ENCODE data around the gene ANG.
"Not testable (repeated sequence)": the region's sequence is repeated elsewhere in the genome, so short reads cannot be mapped to it uniquely, and the experiment has no call there.

The ANG gene

DNA sequence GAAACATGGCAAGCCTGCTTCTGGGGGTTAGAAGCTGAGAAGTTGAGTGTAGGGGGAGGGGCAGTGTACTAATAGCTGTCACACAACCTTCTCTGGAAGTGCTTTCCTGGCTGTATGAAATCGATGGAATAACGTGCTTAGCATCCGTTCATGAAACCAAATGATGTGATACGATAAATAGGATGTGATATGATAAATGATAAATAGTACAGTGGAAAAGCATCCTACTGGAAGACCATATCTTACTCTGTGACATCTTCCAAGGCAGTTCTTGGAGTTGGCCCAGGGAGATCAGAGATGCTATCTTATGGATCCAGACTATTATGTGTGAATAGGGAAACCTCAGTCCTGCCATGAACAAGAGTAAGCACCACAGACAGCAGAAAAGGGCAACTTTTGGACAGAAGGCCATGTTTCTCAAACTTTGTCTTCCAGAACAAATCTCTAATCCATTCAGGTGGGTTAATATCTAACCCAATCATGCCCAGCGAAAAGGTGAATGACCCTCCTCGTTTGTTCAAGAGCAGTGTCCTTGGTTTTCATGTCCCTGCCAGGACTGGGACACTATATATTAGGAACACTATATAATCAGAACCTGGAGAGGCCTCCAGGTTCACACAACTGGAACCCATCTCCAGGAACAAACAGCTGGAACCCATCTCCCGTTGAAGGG, at the start of gene ANG:
ANG (plus strand) TSS at position 598 of the 673 bp plus-strand sequence. CDS start 4,801 bp downstream, outside the sequence.
- no peak for DNase-seq

DNA sequence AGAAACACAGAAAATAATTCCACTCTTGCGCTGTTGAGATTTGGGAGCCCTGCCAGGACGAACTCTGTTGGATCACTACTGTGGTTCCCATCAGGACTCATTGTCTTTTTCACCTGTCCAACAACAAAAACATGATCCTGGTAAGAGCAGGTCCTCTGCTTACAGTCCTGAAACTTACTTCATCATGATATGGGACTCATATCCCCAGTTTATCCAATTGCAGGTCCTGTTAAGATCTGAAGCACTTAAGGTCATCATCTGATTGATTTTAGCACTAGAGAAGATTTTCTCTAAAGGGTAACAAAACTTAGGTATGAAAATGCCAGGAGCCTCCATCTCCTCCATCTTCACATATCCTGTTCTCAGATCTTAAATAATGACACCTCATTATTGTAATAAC, 47.0 kb upstream of the ANG start, which contains the start of gene OR6S1:
OR6S1 (minus strand) TSS at position 101 of the 400 bp plus-strand sequence; CDS start at position 101, 0 bp downstream.
- DNase-seq = no peak

DNA sequence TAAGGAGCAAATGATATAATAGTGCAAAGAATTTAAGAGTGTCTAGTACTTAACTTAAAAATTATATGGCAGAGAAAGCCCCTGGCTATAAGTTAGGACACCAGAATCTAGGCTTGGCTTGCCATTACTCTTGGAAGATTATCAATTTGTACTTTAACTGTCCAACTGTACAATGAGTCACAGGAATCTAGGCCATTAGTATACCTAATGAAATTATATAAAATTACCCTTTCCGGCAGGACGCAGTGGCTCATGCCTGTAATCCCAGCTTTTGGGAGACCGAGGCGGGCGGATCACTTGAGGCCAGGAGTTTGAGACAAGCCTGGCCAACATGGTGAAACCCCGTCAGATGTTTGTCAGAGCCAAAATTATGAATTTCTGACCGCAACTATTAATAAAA, 46.4 kb upstream of the ANG start:
- DNase-seq = no peak

DNA sequence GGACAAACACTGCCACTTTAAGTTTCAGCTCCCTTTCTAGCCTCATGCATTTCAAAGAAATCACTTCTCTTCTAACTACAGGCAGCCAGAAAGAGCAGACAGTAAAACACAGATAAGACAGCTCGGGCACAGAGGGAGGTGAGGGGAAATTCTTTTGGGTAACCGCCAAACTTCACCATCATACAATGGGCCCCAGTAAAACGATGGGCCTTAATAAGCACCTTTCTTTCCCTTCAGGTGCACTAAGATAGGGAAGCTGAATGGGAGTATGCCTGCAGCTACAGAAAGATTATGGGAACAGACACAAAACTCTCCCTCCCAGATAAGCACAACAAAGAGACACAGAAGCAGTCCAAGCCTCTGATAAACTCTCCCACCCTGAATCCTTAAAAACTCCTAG, 45.8 kb upstream of the ANG start:
- not testable (repeated sequence) for DNase-seq

DNA sequence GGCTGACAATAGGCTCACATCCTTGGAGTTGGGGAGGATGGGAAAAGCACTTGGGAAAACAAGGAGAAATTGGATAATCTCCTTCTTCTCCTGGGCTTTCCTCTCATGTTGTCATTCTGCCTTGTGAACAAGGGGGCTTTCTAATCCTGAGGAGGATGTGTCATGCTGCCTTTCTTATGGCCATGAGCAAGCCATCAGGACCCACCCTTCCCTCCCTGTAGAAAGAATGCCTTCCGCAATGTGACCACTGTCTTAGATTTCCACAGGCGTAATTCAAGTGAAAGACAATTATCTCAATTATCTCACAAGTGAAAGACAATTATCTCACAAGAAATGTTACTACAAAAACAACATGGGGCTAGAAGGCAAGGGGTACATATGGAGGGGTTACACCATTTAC, 44.0 kb upstream of the ANG start:
- DNase-seq = no peak

DNA sequence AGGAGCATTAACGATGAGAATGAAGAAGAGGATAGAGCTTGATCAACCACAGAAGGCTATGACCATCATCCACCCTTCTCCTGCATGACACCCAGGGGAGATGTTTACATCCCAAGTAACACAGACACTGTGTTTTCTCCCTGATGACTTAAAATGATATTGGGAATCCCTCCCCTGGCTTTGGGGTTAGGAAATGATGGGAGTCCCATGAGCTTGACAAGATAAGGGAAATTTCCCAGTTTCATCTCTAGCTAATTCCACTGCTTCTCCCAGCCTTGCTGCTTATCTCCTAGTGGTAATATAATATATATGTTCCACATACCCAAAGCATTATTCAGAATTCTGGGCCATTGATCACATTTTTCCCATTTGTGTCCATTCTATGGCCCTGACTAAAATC, 43.1 kb upstream of the ANG start:
- no peak for DNase-seq

DNA sequence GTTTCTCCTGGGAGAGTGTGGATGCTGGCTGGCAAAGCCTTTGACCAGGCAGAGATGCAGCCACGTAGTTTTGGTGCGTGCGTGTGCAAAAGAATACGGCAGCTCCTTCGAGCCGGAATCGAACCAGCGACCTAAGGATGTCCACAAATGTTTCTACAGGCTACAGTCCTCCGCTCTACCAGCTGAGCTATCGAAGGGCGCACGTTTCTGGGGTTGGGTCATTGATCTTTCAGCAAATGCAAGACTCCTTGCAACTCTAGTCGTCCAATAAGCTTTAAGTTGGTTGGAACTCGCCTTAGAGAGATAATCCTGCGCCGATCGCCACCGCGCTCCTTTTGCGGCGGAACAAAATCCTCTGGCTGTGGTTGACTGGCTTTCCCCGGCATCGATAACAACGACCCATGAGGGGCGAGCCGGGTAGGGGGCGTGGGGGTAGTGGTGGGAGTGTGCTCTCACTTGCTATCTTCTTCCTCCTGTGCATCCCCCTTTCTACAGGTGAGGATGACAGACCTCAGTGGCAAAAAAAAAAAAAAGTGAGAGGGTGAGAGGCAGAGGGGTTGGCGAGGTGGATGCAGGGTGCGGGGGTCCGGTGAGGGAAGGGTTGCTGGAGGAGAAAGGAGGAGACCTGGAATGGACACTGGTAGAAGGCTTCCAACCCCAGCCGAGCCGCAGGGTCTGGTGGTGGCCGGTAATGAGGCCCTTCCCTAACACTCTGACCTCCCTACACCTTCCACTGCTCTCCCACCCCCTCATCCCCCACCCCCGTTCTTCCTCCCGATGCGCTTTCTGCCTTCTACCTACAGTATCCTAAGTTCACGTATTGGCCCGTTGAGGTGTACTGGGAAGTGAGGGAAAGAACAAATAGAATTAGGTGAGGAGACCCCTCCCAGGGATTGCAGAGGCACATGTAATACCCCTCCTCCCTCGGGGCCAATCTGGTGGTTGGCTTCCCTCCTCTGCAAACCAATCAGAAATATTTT, 35.3 kb upstream of the ANG start:
- DNase-seq = no peak

DNA sequence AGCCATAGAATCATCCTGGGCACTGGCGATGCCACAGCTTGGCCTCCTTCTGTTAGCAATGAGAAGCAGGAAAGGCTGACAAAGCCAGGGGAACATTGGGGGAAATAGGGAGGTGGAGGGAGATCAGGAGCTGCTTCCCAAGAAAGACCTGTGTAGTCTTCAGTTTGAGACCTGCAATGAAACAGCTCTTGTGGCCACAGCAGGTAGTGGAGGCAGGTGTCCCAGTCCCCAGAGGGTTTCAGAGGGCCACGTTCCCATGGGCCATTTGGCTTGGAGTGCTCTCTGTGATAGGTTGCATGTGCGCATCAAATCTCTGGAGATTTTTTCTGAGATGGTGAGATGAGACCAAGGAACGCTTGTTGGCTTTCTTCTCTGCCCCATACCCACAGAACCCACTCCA, 32.7 kb upstream of the ANG start:
- DNase-seq = no peak

DNA sequence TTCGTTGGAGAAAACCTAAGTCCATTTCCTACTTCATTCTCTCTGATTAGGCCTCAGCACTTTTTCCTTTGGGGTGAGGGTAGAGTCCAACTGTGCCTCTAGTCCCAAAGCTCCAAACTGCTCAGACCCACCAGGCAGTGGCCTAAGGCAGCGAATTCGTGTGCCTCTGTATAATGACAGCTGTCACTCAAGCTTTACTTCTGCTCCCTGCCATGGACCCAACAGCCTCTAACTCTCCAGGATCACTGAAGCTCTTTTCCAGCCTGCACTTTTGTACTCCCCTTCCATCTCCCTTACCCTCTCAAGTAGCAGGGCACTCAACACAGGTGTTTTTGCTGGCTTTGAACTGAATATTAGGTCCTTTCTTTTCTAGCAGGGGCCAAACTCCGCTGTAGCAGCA, 32.3 kb upstream of the ANG start:
- no peak for DNase-seq

DNA sequence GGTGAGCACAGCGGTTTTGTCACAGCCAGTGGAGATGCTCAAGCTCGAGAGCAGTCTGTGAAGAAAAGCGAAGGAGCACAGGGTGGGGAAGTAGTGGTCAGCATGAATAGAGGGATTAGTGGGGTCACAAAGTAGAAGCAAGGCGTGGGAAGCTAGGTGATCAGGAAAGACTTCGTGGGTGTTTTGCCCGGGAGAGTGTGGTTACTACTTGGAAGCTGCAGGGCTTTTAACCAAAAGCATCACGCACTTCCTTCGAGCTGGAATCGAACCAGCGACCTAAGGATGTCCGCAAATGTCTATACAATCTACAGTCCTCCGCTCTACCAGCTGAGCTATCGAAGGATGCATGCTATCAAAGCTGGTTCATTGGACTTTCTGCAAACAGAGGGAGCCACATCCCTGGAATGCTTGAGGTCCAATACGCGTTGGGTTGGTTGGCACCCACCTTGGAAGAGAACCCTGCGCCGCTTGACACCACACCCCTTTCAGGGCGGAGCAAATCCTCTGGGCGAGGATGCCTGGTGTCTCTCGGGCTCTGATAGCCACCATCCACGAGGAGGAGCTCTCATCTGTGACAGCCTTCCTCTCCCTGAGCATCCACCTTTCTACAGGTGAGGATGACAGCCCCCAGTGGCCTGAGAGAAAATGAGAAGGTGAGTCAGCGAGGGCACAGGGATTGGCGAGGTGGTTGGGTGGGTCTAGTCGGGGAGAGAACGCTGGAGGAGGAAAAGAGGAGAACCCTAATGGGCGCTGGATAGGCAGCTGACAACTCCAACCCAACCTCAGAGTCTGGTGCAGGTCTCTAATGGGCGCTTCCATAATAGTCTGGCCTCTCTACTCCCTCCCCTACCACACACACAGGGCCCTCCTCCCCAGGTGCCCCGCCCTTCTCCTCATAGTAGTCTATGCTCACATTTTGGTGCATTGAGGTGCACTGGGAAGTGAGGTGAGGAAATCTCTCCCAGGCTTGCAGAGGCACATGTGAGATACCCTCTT, 31.1 kb upstream of the ANG start:
- no peak for DNase-seq

DNA sequence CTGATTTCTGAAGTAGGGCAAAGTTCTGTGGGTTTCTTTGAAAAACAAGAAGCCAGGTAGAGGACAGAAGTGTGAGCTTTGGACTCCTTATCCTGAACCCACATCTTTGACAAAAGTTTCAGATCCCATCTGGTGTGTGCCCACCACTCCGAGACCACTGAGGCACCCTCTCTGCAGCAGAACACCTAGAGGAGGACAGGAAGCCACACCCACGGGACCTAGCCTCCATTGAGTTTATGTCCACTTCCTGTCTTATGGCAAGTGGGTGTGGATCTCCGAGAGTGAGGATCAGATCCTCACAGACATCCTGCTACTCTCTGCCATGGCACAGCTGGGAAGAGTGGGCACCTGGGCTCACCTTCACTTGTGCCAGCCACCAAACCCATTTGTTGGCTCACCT, 30.3 kb upstream of the ANG start:
- DNase-seq = no peak

DNA sequence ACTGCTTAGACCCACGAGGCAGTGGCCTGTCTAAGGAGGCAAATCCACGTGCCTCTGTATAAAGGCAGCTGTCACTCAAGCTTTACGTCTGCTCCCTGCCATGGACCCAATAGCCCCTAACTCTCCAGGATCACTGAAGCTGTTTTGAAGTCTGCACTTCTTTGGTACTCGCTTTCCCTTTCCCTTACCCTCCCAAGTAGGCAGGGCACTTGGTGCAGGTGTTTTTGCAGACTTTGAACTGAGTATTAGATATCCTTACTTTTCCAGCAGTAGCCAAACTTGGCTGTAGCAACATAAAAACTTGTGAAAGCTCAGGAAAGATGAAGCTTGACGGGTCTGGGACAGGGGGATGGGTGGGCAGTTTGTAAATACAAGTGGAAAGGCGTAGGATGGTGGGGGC, 29.2 kb upstream of the ANG start:
- no peak for DNase-seq

DNA sequence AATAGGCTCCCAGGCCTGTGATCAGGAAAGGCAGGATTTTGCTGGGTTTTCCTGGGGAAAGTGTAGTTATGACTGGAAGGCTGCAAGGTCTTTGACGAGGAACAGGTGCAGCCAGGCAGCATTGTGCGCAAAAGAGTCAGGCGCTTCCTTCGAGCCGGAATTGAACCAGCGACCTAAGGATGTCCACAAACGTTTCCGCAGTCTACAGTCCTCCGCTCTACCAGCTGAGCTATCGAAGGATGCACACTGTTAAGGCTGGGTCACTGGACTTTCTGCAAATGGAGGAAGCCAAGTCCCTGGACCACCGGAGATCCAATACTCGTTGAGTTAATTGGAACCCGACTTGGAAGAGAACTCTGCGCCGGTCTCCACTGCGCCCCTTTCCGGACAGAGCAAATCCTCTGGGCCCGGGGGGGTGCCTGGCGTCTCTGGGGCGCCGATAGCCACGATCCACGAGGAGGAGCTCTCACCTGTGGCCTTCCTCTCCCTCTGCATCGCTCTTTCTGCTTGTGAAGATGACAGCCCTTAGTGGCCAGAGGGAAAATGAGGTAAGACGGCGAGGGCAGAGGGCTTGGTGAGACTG, 28.7 kb upstream of the ANG start:
- DNase-seq = no peak

DNA sequence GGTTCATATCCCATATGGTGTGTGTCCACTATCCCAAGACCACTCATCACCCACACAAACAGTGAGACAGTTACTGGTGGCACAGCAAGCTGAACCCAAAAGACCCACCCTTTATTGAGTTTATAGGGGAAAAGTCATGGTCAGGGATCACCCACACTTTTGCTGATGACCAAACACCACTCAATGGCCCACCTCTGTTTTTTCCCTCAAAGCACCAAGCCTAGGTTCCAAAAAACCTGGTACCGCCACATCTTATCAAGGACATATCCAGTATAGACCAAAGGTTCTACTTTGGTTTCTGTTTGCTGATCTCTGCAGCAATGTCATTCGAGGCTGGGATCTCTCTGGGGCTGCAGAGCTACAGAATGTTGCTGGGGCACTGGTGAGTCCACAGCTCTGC, 27.4 kb upstream of the ANG start:
- no peak for DNase-seq

DNA sequence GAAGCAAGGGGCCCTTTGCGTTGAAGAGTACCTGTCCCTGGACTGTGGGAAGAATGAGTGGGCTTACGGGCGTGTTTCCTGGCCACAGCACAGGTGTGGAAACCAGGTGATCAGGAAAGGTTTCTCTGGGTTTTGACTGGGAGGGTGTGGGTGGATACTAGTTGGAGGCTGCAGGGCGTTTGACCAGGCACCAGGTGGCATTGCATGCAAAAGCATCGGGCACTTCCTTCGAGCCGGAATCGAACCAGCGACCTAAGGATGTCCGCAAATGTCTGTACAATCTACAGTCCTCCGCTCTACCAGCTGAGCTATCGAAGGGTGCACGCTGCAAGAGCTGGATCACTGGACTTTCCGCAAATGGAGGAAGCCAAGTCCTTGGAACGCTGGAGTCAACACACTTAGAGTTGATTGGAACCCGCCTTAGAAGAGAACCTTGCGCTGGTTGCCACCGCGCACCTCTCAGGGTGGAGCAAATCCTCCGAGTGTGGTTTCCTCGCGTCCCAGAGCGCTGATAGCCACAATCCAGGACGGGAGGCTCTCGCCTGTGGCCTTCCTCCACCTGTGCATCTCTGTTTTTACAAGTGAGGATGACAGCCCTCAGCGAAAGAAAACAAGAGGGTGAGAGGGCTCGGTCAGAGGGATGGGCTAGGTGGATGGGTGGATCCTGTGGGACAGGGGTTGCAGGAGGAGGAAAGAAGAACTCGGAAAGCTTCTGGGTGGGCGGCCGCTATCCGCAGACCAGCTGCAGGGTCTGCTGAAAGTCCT, 25.4 kb upstream of the ANG start:
- DNase-seq = peak; percentile 28

DNA sequence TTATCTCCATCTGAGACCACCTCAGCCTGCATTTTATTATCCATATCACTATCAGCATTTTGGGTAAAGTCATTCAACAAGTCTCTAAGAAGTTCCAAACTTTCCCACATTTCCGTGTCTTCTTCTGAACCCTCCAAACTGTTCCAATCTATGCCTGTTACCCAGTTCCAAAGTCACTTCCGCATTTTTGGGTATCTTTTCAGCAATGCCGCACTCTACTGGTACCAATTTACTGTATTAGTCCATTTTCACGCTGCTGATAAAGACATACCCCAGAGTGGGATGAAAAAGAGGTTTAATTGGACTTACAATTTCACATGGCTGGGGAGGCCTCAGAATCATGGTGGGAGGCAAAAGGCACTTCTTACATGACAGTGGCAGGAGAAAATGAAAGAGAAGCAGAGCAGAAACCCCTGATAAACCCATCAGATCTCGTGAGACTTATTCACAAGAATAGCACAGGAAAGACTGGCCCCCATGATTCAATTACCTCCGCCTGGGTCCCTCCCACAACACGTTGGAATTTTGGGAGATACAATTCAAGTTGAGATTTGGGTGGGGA, 22.1 kb upstream of the ANG start:
- not testable (repeated sequence) for DNase-seq

DNA sequence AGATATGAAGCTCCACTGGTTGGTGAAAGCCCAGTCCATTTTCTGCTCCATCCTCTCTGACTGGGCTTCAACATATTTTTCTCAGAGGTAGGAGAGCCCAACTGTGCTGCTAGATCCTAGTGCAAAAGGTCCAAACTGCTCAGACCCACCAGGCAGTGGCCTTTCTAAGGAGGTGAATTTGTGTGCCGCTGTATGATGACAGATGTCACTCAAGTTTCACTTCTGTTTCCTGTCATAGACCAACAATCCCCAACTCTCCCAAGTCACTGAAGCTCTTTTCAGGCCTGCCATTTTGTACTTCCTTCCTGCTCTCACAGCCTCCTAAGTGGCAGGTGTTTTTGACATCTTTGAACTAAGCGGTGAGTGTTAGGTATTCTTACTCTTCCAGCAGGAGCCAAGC, 20.6 kb upstream of the ANG start:
- no peak for DNase-seq

DNA sequence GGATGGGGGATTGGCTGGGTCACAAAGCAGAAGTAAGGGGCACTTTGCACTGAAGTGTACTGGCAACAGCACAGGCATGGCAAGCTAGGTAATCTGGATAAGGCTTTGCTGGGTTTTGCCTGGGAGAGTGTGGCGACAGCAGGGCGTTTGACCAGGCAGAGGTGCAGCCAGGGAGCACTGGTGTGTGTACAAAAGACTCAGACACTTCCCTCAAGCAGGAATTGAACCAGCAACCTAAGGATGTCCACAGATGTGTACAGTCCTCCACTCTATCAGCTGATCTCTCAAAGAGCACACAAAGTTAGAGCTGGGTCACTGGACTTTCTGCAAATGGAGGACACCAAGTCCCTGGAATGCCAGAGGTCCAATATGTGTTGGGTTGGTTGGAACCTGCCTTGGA, 19.6 kb upstream of the ANG start:
- no peak for DNase-seq

DNA sequence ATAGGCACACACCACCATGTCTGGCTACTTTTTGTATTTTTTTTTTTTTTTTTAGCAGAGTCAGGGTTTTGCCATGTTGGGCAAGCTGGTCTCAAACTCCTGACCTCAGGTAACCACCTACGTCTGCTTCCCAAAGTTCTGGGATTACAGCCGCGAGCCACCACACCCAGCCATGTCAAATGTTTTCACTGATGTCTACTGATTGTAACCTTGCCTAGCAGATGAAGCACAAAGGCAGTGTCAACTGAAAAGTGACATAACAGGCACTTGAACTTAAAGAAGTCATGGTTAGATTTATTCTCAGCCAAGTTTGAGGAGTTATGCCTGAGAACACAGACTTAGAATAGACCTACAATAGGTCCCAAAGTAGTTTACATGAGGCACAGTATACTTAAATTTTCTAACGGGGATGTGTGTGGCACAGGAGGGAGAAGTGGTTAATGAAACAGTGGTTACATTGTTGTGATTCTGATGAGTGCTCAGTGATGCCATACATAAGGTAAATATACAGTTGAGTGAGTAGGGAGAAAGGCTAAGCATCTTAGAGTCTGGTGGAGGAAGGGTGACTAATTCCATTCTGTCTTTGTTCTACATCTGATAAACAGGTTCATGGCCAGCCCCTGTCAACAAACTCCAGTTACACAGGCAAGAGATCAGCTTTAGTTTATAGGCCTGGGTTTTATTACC, 16.8 kb upstream of the ANG start:
- DNase-seq = no peak

DNA sequence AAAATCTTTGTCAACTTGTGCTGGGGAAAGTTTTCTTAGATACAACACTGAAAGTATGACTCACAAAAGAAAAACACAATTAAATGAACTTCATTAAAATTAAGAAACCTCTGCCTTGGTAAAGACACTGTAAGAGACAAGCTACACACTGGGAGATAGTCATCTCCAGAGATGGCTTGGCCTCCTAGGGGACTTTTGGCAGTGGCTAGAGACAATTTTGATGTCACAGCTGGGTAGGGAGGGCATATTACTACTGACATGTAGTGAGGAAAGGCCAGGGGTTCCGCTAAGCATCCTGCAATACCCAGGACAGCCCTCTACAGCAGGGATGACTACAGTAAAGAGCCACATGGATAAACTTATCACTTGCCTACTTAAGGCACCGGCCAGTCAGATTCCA, 12.9 kb upstream of the ANG start:
- no peak for DNase-seq

DNA sequence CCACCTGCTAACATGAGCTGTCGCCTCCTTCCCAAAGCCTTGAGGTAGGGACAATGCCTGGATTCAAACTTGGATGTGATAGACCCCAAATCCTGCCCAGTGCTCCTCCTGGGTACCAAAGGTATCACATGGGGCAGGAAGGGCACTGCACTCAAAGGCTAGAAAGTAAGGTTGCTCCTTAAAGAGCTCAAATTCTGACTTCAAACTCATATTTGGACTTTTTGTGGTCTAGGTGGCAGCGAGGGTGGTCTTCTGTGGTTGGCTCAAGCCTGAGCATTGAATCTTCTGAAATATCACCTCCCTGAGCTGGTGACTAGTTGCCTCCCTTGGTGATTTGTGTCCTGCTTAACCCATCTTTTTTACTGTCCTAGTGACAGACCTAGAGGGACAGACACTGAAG, 12.5 kb upstream of the ANG start:
- DNase-seq = no peak
